ENCODE data around the gene ADGRD2. TPM values are rescaled to one million over a fixed set of nuclear protein-coding genes. Genes with fewer than 3 reads are reported as not detected.

The ADGRD2 gene
- polyA plus RNA-seq, 3 donors = not detected

DNA sequence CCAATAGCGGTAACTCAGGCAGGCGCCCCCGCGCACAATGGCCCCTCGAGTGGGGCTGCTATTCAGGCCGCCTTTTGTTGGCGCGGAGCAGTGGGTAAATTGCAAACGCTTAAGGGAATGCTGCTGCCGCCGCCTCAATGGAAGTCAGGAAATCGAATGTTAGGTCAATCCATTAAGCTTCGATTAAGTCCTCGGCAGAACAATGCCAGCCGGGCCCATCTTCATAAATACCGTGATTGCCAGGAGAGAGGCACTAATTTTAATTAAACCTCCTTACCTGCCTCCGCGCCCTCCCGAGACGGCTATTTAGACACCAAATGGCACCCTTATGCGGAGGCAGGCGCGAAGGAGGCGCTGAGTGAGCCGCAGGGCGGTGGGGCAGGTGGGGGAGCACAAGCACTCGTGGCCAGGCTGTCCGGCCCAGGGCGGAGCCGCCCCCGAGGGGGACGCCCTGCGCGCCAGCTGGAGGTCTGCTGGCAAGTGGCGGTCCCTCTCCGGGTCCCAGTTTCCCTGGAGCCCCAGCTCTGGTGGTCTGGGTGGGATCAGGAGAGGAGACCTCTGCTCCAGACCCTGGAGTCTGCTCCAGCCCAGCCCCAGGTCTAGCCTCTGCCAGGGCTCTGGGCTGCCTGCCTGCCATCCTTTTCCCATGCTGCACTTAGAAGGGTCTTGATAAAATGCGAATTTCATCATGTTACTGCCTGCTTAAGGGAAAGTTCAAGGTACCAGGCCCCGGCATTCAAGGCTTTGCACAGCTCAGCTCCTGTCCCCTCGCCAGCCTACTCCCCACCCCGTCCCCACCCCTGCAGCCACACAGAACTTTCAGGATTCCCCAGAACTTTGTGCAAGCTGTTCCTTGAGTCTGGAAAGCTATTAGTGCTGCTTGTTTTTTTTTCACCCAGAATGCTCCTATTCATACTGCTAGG lies 37.3 kb downstream of the ADGRD2 start:
- no peaks in the 10 kb centered on the region for H3K4me1 Mint-ChIP-seq
- Histone ChIP-seq H3K4me2 (replicated peaks; ENCODE audit: extremely low read depth, low read length, poor library complexity, severe bottlenecking) (no peak overlapping the region), H2AFZ (ENCODE audit: insufficient read depth, low read depth, low read length, poor library complexity, severe bottlenecking) (no peak overlapping the region), H3K36me3 (replicated peaks in 1 of 2; ENCODE audit: control insufficient read depth in 1 of 2, insufficient read depth in 2 of 2, low read length in 2 of 2) (no peaks in the 10 kb centered on the region), H3K27me3 (ENCODE audit: control insufficient read depth in 2 of 2, insufficient read depth in 2 of 2, low read length in 2 of 2) (peaks cover 0 to 13% of the 10 kb centered on the region in 2 donors), H3K79me2 (ENCODE audit: insufficient read depth, low read length) (no peaks in the 10 kb centered on the region), H3K4me3 (replicated peaks in 1 of 3; ENCODE audit: low read depth in 2 of 3, low read length in 3 of 3) (no peak overlapping the region), H3K9ac (ENCODE audit: insufficient read depth, low read length, poor library complexity, severe bottlenecking) (no peak overlapping the region), H3K9me3 (replicated peaks in 1 of 2; ENCODE audit: control insufficient read depth in 1 of 2, insufficient read depth in 1 of 2, low read length in 2 of 2) (no peaks in the 10 kb centered on the region), H4K20me1 (ENCODE audit: insufficient read depth, low read length) (no peaks in the 10 kb centered on the region), H3K4me1 (ENCODE audit: control insufficient read depth in 1 of 2, insufficient read depth in 2 of 2, low read length in 2 of 2) (no peaks in the 10 kb centered on the region), H3K27ac (ENCODE audit: low read depth in 1 of 2, low read length in 2 of 2) (no peak overlapping the region)
- H3K36me3 Mint-ChIP-seq = no peaks in the 10 kb centered on the region
- WGBS (ENCODE audit: insufficient coverage) = 88% methylated on average over 34 of the region's 40 CpGs
- peaks cover 4 to 29% (median 10%) of the 10 kb centered on the region in 3 donors for H3K27me3 Mint-ChIP-seq (ENCODE audit: low read depth in 3 of 3)
- no peaks in the 10 kb centered on the region for H3K9me3 Mint-ChIP-seq
- DNase-seq = no peak
- no peak overlapping the region for H3K4me3 Mint-ChIP-seq
- intact Hi-C loops (cut with micrococcal nuclease) = no loop called here
- no peak overlapping the region for H3K27ac Mint-ChIP-seq
- TF ChIP-seq, protein P1, sequence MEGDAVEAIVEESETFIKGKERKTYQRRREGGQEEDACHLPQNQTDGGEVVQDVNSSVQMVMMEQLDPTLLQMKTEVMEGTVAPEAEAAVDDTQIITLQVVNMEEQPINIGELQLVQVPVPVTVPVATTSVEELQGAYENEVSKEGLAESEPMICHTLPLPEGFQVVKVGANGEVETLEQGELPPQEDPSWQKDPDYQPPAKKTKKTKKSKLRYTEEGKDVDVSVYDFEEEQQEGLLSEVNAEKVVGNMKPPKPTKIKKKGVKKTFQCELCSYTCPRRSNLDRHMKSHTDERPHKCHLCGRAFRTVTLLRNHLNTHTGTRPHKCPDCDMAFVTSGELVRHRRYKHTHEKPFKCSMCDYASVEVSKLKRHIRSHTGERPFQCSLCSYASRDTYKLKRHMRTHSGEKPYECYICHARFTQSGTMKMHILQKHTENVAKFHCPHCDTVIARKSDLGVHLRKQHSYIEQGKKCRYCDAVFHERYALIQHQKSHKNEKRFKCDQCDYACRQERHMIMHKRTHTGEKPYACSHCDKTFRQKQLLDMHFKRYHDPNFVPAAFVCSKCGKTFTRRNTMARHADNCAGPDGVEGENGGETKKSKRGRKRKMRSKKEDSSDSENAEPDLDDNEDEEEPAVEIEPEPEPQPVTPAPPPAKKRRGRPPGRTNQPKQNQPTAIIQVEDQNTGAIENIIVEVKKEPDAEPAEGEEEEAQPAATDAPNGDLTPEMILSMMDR (IDR thresholded peaks at IDR 0.05) = no peak

DNA sequence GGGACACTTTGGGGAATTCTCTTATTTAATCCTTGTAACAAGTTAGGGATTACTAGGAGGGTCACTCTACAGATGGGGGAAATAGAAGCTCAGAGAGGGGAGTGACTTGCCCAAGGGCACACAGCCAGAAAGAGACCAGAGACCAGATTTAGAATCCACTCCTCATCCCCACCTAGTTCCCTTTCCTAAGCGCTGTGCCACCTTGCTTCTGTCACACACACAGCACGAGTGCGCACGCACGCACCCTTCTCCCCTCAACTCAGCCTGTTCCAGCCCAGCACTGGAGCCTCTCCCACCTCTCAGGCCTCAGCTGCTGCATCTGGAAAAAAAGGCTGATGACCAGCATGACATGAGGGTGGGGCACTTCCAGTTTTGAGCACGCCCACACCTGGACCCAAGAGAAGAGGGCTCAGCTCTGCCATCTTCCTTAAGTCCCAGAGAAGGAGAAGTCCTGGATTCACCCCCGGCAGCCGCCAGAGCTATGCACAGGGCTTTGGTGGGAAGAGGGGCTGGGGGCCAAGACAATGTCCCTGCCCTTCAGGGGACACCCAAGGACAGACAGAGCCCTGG lies 38.5 kb downstream of the ADGRD2 start:
- no peaks in the 10 kb centered on the region for H4K20me1 ChIP-seq (ENCODE audit: insufficient read depth, low read length)
- no peaks in the 10 kb centered on the region for H3K9me3 Mint-ChIP-seq
- intact Hi-C loops (cut with micrococcal nuclease) = no loop called here
- H3K4me1 Mint-ChIP-seq = no peaks in the 10 kb centered on the region
- no peak overlapping the region for H3K9ac ChIP-seq (ENCODE audit: insufficient read depth, low read length, poor library complexity, severe bottlenecking)
- H3K27me3 ChIP-seq (ENCODE audit: control insufficient read depth in 2 of 2, insufficient read depth in 2 of 2, low read length in 2 of 2) = peaks cover 0 to 13% of the 10 kb centered on the region in 2 donors
- H3K79me2 ChIP-seq (ENCODE audit: insufficient read depth, low read length) = no peaks in the 10 kb centered on the region
- H3K4me3 Mint-ChIP-seq = no peak overlapping the region
- no peaks in the 10 kb centered on the region for H3K4me1 ChIP-seq (ENCODE audit: control insufficient read depth in 1 of 2, insufficient read depth in 2 of 2, low read length in 2 of 2)
- H3K27ac ChIP-seq (ENCODE audit: low read depth in 1 of 2, low read length in 2 of 2) = no peak overlapping the region
- peaks cover 4 to 29% (median 8%) of the 10 kb centered on the region in 3 donors for H3K27me3 Mint-ChIP-seq (ENCODE audit: low read depth in 3 of 3)
- no peaks in the 10 kb centered on the region for H3K36me3 ChIP-seq (replicated peaks in 1 of 2; ENCODE audit: control insufficient read depth in 1 of 2, insufficient read depth in 2 of 2, low read length in 2 of 2)
- no peak overlapping the region for H3K27ac Mint-ChIP-seq
- no peaks in the 10 kb centered on the region for H3K36me3 Mint-ChIP-seq
- no peaks in the 10 kb centered on the region for H3K9me3 ChIP-seq (replicated peaks in 1 of 2; ENCODE audit: control insufficient read depth in 1 of 2, insufficient read depth in 1 of 2, low read length in 2 of 2)
- TF ChIP-seq, protein P1 (IDR thresholded peaks at IDR 0.05) = no peak
- WGBS (ENCODE audit: insufficient coverage) = 85% methylated on average over 6 of the region's 8 CpGs
- H3K4me3 ChIP-seq (replicated peaks in 1 of 3; ENCODE audit: low read depth in 2 of 3, low read length in 3 of 3) = no peak overlapping the region
- no peak overlapping the region for H2AFZ ChIP-seq (ENCODE audit: insufficient read depth, low read depth, low read length, poor library complexity, severe bottlenecking)
- no peak overlapping the region for H3K4me2 ChIP-seq (replicated peaks; ENCODE audit: extremely low read depth, low read length, poor library complexity, severe bottlenecking)
- no peak for DNase-seq

Data from CD14-positive monocyte (primary cell).